ENCODE results near the gene LMO7.
"Not testable (repeated sequence)": the region's sequence is repeated elsewhere in the genome, so short reads cannot be mapped to it uniquely, and the experiment has no call there.

The LMO7 gene

DNA sequence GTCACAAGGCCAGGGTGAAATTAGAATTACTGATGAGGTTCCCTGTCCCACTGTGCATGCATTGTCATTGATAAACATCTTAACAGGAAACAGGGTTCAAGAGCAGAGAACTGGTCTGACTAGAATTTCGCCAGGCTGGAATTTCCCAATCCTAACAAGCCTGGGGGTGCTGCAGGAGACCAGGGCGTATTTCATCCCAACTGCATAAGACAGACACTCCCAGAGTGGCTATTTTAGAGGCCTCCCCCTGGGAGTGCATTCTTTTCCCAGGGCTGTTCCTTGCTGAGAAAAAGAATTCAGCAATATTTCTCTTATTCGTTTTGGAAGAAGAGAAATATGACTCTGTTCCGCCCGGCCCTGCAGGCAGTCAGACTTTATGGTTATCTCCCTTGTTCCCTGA, 144.0 kb downstream of the LMO7 start:
- not testable (repeated sequence) for DNase-seq

DNA sequence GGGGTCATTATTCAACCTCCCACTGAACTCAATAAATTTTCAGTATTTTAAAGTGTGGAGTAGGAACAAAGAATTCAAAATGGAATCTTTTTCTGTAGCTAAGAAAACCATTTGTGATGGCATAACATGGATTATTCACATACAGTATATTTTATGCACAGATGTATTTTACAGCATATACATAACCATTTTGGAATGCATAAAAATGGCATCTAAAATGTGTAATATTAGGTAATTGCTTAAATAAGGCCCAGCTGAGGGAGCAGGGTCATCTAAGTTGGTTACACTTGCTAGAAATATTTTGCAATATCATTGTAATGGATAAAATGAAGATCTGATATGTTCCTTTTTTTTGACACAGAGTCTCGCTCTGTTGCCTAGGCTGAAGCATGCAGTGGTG, 146.9 kb downstream of the LMO7 start:
- no peak for DNase-seq

DNA sequence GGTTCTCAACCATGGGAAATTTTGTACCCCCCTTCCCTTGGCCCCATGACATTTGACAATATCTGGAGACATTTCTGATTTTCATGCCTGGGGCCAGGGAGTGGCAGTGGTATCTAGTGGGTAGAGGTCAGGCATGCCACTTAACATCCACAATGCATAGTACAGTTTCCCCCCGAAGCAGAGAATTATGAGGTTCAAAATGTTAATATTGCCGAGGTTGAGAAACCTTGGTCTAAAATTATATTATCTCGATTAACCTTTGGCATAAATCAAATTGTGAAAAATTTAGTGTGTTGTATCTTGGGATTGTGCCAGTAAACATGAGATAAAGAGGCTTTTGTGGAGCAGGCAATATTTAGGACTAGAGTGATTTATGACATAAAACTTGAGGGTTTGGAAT, 147.9 kb downstream of the LMO7 start:
- DNase-seq: no peak

DNA sequence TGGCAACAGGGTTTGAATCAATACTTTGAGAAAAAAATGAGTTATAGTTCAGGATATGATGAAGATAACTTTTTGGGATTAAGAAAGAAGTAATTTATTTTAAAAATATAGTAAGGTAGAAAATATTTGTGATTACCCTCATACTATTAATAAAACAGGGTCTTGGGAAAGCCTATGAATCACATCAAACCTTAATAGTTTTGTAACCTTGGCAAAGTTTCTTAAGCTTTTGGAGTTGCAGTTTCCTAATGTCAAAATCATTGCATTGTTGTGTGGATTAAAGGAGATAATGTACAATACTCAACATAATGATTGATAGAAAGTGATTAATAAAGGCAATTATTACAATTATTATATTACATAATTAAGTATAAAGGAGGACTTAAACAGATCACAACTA, 149.0 kb downstream of the LMO7 start:
- no peak for DNase-seq

DNA sequence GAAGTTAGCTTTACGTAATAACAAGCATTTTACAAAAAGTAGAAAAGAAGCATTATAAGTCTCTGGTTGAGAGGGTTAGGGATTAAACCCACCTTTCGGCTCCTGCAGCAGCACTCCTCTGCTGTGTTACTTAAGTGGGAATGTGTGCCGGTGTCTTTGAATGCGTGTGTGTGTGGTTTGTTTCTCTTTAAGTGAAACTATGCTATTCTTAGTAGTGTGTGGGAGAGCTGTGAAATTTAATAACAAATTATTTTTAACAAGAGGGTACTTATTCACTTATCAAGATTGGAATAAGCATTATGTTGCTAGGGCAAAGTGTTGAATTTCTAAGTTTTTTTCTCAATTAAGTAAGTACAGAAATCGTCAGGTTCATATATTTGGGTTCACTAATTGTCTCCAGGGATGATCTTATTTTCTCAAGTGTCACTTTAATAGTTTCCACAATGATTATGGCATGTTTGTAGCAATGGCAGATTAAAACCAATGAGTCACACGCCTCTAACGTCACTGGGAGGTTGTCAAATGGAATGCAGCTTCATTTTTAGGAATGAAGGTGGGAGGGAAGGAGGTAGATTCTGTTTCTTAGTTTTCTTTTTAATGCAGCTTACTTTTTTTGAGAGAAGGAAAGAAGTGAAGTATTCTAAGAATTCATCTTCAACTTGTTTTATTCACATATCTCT, 151.3 kb downstream of the LMO7 start:
- no peak for DNase-seq

DNA sequence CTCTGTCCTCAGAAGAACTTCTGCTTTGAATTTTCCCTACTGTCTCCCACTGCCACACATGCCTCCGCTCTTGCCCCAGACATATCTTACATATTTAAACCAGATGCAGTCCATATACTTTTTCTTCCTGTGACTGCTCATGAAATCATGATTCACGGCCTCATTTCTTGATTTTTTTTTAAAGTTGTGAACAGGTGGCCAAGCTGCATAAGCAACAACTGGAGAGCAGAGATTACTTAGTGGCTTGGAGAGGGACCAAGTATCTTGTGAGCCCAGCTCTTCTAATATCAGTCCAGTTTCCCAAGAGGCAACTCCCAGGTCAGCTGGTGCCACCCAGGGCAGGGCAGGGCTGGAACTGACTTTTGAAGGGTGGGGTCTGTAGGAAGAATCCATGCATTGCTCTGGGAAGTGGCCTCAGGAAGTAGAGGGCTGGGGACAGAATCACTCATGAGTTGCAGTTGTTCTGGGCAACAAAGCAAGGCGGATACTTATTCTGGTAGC, 152.4 kb downstream of the LMO7 start:
- DNase-seq: no peak

DNA sequence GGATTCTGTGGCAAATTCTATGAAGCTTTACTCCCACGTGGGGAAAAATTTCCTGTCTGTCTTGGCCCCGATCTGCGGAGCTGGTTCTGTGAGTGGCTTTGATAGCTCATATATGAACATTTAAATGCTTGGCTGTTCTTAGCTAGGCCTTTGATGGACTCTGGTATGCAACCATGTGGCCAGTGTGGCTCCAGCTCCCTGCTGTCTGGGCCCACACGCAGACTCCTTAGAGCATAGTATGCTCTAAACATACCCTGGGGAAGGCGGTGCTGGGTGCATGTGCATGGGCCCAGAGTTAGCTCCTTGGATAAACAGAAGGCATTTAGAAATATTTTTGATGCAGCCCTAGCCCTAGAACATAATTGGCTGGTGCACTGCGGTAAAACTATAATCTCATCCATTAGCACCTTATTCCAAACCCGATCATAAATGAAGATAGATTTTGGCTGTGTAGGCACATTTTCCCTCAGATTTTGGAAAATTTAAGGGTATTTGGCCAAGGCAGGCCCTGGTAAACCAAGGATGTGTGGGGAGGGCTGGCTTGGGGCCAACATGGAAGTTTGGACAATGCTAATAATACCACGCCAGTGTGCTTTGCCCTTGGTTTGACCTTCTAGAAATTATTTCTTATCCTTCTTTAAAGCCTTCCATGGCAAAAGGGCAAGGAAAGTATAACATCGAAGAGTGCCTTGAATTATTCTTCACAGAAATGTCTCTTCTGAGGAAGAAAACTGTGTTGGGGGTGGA, 153.5 kb downstream of the LMO7 start:
- no peak for DNase-seq

DNA sequence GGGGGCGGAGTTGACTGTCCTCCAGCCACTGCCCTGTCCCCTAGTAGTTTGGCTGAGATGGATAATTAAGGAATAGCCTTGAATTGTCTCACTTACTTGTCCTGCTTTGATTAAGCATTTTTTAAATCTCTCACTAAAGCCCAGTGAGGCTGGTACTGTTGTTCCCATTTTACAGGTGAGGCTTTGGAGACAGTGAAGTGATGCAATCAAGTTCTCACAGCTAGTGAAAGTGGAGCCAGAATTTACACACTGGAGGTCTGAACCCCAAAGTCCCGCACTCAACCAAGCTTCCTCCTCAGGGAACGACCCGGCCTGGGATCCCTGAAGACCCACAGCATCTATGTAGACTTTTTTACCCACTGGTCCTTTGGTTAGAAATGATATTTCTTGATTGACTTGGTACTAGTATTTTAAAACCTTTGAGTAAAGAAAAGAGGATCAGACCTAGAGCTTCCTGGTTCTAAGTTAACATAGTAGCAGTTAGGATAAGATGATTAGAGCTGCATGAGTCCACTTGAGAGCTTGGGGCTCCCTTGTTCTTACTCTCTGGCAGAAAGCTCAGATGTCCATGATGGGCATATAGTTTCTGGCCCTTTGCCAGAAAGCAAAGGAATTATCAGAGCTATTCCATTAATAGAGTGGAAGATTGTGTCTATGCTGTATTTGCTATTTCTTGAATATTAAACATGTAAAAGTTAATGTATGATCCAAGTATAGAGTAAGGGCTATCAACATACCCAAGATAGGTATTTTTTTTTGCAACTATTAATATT, 154.3 kb downstream of the LMO7 start:
- no peak for DNase-seq

DNA sequence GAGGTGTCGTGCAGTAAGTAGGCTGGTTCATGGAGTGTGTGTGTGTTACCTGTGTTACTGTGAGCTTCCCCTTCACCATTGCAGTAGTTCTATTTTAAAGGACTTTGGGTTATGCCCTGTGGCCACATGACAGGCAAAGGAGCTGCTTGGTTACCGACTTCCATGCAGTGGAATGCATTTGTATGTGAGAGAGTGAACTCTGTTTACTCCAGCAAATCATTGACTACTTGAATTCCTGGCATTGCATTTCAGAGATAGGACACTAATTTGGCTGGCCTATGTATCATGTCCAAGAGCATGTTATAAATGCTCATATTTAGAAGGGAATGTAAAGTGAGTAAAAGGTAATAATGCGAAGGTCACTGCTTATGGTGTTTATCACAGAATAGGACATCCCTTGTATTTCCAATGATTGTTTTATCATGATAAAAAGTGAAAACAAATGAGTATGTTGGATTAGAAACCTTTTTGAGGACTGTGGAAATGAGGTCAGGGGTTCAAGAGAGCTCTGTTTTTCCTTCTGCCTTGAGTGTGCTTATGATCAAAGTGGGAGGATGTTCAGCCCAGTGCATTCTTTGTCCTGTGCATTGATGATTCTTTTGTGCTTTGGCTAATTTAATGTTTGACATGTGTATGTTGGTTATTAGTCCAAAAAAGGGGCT, 156.5 kb downstream of the LMO7 start:
- DNase-seq: no peak

DNA sequence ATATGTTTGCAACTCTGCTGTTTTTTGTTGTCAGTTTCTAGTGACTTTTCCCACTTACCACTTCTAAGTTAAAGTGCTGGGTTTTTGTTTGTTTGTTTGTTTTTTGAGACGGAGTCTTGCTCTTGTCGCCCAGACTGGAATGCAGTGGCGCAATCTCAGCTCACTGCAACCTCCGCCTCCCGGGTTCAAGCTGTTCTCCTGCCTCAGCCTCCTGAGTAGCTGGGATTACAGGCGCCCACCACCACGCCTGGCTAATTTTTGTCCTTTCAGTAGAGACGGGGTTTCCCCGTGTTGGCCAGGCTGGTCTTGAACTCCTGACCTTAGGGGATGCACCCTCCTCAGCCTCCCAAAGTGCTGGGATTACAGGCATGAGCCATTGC, 157.0 kb downstream of the LMO7 start:
- DNase-seq: not testable (repeated sequence)

DNA sequence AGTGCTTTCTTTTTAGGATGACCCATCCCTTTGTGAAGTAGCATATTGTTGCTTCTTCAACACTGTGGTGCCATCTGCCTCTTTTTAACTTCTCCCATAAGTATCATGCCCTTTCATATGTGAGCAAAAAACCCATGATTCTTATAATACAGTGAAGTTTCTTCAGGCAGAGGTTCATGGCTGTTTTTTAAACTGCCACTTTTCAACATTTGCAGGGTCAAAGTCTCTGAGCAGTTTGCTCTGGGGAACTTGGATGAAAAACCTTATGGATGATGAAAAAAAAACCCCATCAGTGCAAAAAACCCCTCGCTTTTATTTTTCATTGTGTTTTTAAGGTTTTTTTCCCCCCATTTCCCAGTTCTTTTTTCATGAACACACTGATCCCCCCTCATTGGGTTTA, 158.5 kb downstream of the LMO7 start:
- DNase-seq: no peak

DNA sequence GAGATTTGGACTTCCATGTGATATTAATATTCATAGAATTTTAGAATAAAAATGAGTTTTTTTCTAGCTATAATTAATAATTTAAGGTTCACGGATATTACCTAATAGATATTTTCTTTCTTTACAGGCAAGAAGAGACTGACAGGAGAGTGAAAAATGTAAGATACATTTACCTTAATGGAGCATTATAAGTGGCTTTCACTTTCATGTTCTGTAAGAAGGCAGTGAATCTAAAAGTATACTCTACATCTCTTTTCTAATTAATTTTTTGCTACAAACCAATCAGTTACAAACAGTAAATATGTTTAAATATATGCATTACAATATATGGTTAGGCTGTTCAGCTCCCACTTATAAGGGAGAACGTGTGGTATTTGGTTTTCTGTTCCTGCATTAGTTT, 159.1 kb downstream of the LMO7 start:
- DNase-seq: no peak

DNA sequence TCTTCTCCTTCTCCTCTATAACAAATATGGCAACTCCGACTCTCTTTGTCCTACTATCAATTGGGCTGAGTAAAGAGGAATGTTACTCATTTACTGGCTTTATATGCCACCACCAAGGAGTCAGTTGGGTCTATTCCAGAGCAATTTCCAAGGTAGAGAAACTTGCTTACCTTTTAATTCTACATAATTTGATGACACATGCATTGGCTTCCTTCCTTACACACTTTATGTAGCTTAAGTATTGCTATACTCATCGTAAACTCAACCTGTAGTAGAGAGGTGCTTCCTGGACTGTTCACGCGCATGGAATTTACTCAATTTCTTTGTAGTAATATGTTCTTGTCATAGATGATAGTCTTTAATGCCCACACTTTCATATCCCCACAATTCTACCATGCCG, 160.7 kb downstream of the LMO7 start:
- DNase-seq: no peak

DNA sequence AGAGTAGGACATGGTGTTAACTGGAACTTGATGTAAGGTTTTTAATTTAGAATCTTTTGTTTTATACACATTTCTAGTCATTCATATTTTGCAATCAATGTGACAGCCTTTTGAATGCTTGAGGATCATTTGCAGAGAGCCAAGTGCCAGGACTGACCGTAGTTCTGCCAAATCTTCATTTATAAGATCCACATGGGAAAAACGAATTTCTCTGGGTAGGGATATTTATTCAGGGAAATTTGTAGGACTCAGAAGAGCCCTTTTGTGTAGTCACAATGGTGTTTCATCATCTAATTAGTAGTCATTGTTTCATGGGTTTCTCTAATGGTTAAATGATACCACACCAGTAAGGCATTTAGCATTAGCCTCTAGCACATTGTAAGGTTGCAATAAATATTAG, 161.1 kb downstream of the LMO7 start:
- DNase-seq: no peak

DNA sequence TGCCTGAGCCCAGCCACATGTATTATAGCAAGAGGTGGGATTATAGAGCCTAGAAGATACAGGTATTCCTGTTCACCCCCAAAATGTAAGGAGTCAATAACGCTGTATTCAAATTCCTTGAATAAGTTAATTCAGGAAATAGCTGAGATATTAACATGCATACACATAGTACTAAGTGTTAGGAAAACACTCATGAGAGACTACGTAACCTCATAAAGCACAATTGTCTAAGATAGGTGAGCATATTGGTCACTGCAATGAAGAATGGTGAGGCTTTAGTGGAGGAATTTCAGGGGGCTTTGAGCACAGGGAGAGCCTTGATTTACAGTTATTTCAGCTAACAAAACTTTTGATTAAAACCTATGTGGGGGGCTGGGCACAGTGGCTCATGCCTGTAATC, 161.6 kb downstream of the LMO7 start:
- DNase-seq: no peak

DNA sequence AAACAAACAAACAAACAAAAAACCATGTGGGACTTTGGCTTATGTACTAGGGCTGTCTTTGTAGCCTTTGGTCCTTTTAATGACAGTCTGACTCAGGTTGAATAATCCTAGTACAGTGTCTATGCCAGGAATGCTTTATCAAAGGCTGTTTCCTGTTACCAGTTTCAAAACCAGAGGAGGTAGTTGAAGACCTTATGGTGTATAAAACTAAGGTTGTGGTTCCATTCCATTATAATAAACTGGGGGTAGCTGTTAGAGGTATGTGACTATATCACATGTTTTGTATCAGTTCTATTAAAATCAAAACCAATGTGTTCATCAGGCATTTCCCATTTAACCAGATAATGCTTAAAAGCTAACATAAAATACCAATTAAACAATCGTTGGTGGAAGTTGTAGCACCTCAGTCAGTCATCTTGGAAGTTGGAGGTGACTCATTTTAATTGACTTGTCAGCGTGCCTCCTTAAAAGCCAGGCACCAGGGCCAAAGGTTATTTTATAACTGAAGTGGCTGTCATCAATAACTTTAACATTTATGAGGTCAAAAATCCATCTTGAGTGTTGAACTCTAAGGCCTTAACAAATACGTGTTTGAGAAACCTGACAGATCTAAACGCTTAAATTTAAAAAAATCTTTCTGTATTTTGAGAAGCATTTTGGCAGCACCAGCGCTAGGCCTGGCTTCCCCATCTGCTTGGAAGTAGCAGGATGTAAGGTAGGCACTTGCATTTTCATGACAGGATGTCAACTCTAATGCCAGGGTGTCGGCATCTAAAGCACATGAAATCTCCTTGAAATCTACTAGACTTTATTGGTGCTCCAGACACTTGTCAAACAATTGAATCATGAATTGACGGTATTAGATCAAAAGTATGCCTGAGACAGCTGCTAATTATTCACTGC, 162.5 kb downstream of the LMO7 start:
- DNase-seq: no peak

DNA sequence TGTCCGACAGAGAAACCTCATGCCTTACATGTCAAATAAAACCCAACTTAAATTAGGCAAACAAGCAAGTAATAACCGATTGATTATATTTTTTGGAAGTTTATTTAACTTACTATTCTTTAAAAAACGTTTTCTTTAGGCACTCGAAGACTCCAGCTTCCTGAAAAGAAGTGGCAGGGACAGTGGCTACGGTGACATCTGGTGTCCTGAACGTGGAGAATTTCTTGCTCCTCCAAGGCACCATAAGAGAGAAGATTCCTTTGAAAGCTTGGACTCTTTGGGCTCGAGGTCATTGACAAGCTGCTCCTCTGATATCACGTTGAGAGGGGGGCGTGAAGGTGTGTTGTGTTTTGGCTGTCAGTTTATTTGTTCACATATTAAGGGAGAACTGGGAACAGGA, 164.4 kb downstream of the LMO7 start:
- DNase-seq: no peak

DNA sequence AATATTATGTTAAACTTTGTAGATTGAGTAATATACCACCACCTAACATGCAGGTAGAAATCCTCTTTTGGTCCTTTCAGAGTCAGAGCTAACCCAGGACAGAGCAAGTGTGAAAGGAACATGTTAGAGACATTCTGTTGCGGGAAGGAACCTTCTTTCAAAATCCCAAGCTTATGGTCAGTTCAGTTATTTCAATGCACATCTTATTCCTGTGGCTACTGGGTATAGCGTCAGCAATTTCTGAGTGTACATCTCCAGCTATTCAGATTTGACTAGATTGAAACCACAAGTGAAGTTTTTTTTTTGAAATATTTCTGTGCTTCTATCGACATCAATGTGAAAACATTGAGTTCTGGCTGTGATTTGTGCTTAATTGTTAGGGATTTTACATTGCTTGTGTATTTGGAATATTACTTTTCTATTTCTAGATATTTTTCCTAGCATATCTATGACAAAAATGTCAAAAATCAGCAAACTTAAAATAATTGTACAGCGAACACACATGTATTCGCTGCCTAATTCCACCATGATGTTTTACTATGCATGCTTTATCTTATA, 165.3 kb downstream of the LMO7 start:
- DNase-seq: no peak

DNA sequence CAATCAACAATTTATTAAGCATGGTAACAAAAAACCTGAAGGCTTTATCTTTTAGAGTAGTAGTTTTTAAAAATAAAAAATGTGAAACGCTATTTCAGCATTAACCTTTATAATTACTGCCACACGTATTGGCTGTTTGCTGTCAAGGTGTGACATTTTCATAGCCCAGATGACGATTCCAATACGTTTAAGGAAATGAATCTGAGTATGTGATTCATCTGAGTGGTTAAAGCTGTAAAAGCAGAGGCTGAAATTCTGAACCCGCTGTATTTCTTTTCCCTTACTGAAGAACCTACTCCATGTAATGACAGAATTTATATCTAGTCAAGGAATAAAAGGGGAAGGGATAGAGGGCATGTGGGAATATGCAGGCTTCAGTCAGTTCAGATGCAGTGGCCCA, 166.0 kb downstream of the LMO7 start:
- DNase-seq: no peak

DNA sequence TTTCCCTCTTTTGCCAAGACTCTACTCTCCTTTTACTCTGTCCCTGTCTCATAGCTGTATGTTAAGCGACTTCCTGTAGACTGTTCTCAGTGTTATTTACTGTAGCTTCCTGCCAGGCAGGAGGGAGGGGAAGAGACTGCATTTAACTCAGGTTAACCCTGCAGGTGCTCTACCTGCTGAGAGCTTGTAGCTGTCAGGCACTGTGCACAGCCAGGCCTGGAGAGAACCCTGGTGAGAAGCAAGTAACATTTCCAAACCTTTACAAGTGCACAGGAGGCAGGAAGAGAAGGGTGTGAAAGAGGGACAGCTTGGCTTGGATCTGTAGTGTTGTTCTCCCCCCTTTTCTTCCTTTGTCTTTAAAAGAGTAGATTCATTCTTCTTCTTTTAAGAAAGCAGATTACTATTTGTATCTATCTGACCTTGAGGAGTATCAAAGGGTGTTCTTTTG, 167.1 kb downstream of the LMO7 start:
- DNase-seq: no peak

DNA sequence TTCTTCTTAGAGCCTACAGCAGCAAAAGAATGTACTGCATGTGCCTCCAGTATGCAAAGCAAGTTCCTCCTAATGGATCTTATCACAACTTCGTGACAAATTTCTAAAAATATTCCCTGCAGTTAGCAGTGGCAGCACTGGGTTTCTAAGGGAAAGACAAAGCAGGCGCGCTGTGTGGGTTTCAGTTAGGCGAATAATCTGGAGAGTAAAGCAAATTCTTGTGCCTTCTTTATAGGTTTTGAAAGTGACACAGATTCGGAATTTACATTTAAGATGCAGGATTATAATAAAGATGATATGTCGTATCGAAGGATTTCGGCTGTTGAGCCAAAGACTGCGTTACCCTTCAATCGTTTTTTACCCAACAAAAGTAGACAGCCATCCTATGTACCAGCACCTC, 167.9 kb downstream of the LMO7 start:
- no peak for DNase-seq

DNA sequence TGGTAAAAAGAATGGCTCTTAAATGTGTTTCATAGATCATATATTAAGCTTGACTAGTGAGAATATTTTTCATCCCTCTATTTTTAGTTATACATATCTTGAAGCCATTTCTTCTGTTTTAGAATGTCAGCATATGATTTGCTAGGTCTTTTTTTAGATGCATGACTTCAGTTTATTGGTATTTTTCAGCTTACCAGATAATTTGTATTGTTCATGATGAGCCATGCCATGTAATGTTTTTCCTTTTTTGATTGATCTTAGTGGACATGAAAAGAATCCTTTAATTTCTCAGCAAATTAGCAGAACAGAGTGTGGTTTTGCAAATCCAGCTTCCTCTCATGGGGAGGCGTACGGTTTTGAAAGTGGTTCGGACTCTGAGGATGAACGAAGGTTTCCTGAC, 168.5 kb downstream of the LMO7 start:
- DNase-seq: no peak
